ENCODE measurements around the gene TLK1. TPM values are rescaled to one million over a fixed set of nuclear protein-coding genes. Genes with fewer than 3 reads are reported as not detected.

Gene TLK1
- total and polyA plus RNA-seq, 10 of the 15 experiments (the other 5 are each of a cell fraction or from before 2014, with no cell fraction given): 25.1 to 126 (median 57.3) TPM

DNA sequence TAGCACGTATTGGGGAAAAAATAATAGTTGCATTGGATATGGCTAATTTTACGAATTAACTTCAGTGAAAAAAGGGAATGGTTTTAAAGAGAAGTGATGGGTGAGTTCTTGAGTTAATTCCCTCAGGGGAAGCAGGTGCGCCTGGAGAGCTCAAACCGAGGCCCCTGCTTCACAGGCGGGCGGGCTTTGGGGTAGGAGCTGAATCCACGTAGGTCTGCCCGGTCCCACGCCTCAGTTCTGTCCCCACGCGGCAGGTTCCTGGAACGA, 187.5 kb downstream of the TLK1 start:
- no TSS peak for BruUV-seq (replicated peaks)
- POLR2A ChIA-PET: interaction anchor here (0.5 to 1.8 kb wide), 4 partner anchors 43 to 181 kb away, joined by 3 to 9 read pairs (median 4); partner anchors contain the start of gene GORASP2
- SMC1A ChIA-PET (ENCODE audit: uncharacterized antibody, unreplicated experiment): interaction anchor here (0.7 to 2.7 kb wide), 18 partner anchors 11 to 1132 kb away, joined by 3 to 11 read pairs (median 4); partner anchors contain the start of genes GORASP2 and TLK1
- H2AFZ ChIP-seq (ENCODE audit: control insufficient read depth, low read depth, low read length): peak overlapping the region; percentile 84
- H3K36me3 ChIP-seq (ENCODE audit: control insufficient read depth in 2 of 2, insufficient read depth in 2 of 2, low read length in 1 of 2): no peaks in the 10 kb centered on the region
- no peaks in the 10 kb centered on the region; the same call in 1 of the 2 replicates for H3K79me2 ChIP-seq (ENCODE audit: control insufficient read depth, insufficient read depth, low read length)
- no peak for ATAC-seq
- TF ChIP-seq RAD21 (IDR thresholded peaks at IDR 0.05; ENCODE audit: insufficient read depth, low read depth, low read length) (no peak), MTA2 (IDR thresholded peaks at IDR 0.05; ENCODE audit: low read depth) (peak; percentile 21; the same call in 1 of the 2 replicates), CREM (IDR thresholded peaks at IDR 0.05; ENCODE audit: low read depth) (peak; percentile 60; the same call in 1 of the 2 replicates), NBN (IDR thresholded peaks at IDR 0.05) (0 out of 2 replicates have a peak, but pooled peaks have one; percentile 61), IKZF2 (IDR thresholded peaks at IDR 0.05) (peak in 1 of 2 experiments; percentile 59; a peak in 2 of 4 replicates), NFYB (IDR thresholded peaks at IDR 0.05; ENCODE audit: insufficient read depth, low read depth, low read length) (no peak), MEF2B (IDR thresholded peaks at IDR 0.05; ENCODE audit: partially characterized antibody, poor library complexity, severe bottlenecking) (peak; percentile 83)
- 0% methylated on average over 12 of the region's 12 CpGs for WGBS (ENCODE audit: insufficient coverage, insufficient replicate concordance, low lambda C conversion rate, missing lambda C conversion rate)
- RAD21 ChIA-PET (ENCODE audit: unreplicated experiment): interaction anchor here (0.5 to 3.8 kb wide), 16 partner anchors 17 to 1133 kb away, joined by 3 to 28 read pairs (median 3); partner anchors contain the start of gene GORASP2
- no peak for DNase-seq (ENCODE audit: low read depth, low spot score)
- H4K20me1 ChIP-seq (ENCODE audit: control insufficient read depth, insufficient read depth): no peaks in the 10 kb centered on the region
- H3K4me1 ChIP-seq (ENCODE audit: control insufficient read depth, insufficient read depth, low read length): peaks cover 10% of the 10 kb centered on the region
- no peaks in the 10 kb centered on the region for H3K9me3 ChIP-seq (replicated peaks; ENCODE audit: control insufficient read depth, insufficient read depth, low read length)
- H3K4me3 ChIP-seq: no peak overlapping the region
- no peaks in the 10 kb centered on the region for H3K27me3 ChIP-seq (replicated peaks in 1 of 2; ENCODE audit: control insufficient read depth in 2 of 2, insufficient read depth in 2 of 2, low read length in 1 of 2)
- no peak for FAIRE-seq
- CTCF ChIA-PET: interaction anchor here (0.6 to 2.5 kb wide), 39 partner anchors 9 to 1154 kb away, joined by 3 to 46 read pairs (median 4); partner anchors contain the start of genes DCAF17, GAD1, GORASP2 and METTL8
- 0 out of 2 replicates have a peak overlapping the region, but pooled peaks have one; percentile 38 for H3K27ac ChIP-seq (ENCODE audit: control insufficient read depth, insufficient read depth)
- in situ Hi-C loops (cut with MboI): loop anchor here (10.0 to 25.0 kb wide), 2 partner anchors 464 to 1132 kb away; partner anchors contain the start of genes DCAF17, DLX2 and METTL8
- intact Hi-C loops (cut with micrococcal nuclease; ENCODE audit: unreplicated experiment): loop anchor here (1.0 to 5.0 kb wide), 6 partner anchors 44 to 599 kb away; partner anchors contain the start of genes DCAF17, GORASP2 and METTL8
- H3K9ac ChIP-seq (ENCODE audit: control insufficient read depth, insufficient read depth, low read length): peak overlapping the region; percentile 84; the same call in 1 of the 2 replicates
- H3K4me2 ChIP-seq (ENCODE audit: control insufficient read depth, insufficient read depth): peak overlapping the region; percentile 70
